ENCODE measurements around the gene IRX3.
A peak's percentile ranks its signal among the peaks of the same experiment; 100 is the strongest.

IRX3 gene

GRCh38 chr16:54312502-54312991 is 26.0 kb upstream of the IRX3 start:
- ChIA-PET CTCF (no interaction called here), POLR2A (no interaction called here)
- 94% methylated on average over 1 of the region's 3 CpGs for WGBS (ENCODE audit: insufficient coverage)
- Histone ChIP-seq H3K4me3 (ENCODE audit: control insufficient read depth in 1 of 7, extremely low read depth in 1 of 7, insufficient read depth in 4 of 7, low read depth in 2 of 7, low read length in 6 of 7) (no peak overlapping the region), H3K9me3 (ENCODE audit: control extremely low read depth in 1 of 5, control insufficient read depth in 4 of 5, insufficient read depth in 2 of 5, low read depth in 1 of 5, low read length in 4 of 5) (no peaks in the 10 kb centered on the region), H3K27ac (ENCODE audit: insufficient read depth in 1 of 2, low read depth in 1 of 2, low read length in 2 of 2, poor library complexity in 1 of 2, severe bottlenecking in 2 of 2) (no peak overlapping the region), H3K36me3 (ENCODE audit: control insufficient read depth in 4 of 4, insufficient read depth in 4 of 4, low read length in 3 of 4) (no peaks in the 10 kb centered on the region), H3K4me1 (ENCODE audit: control extremely low read depth in 1 of 4, control insufficient read depth in 4 of 4, insufficient read depth in 4 of 4, low read length in 3 of 4) (no peaks in the 10 kb centered on the region), H3K27me3 (replicated peaks in 2 of 5; ENCODE audit: control insufficient read depth in 4 of 5, insufficient read depth in 5 of 5, low read length in 4 of 5) (peaks cover 0 to 24% (median 4%) of the 10 kb centered on the region in 5 experiments)
- no peak for DNase-seq

GRCh38 chr16:54309341-54309740 is 22.8 kb upstream of the IRX3 start:
- H3K9me3 ChIP-seq (ENCODE audit: control extremely low read depth in 1 of 5, control insufficient read depth in 4 of 5, insufficient read depth in 2 of 5, low read depth in 1 of 5, low read length in 4 of 5), result no peaks in the 10 kb centered on the region
- CTCF ChIA-PET, result no interaction called here
- no peak overlapping the region for H3K27ac ChIP-seq (ENCODE audit: insufficient read depth in 1 of 2, low read depth in 1 of 2, low read length in 2 of 2, poor library complexity in 1 of 2, severe bottlenecking in 2 of 2)
- H3K27me3 ChIP-seq (replicated peaks in 2 of 5; ENCODE audit: control insufficient read depth in 4 of 5, insufficient read depth in 5 of 5, low read length in 4 of 5), result peaks cover 4 to 43% (median 6%) of the 10 kb centered on the region in 5 experiments
- POLR2A ChIA-PET, result no interaction called here
- H3K4me3 ChIP-seq (ENCODE audit: control insufficient read depth in 1 of 7, extremely low read depth in 1 of 7, insufficient read depth in 4 of 7, low read depth in 2 of 7, low read length in 6 of 7), result no peak overlapping the region
- WGBS (ENCODE audit: insufficient coverage), result 100% methylated on average over 2 of the region's 5 CpGs
- no peaks in the 10 kb centered on the region for H3K36me3 ChIP-seq (ENCODE audit: control insufficient read depth in 4 of 4, insufficient read depth in 4 of 4, low read length in 3 of 4)
- no peaks in the 10 kb centered on the region for H3K4me1 ChIP-seq (ENCODE audit: control extremely low read depth in 1 of 4, control insufficient read depth in 4 of 4, insufficient read depth in 4 of 4, low read length in 3 of 4)
- DNase-seq, result no peak

- no peak overlapping the region for H3K4me3 ChIP-seq (ENCODE audit: control insufficient read depth in 1 of 7, extremely low read depth in 1 of 7, insufficient read depth in 4 of 7, low read depth in 2 of 7, low read length in 6 of 7)
- 60% methylated on average over 3 of the region's 3 CpGs for WGBS (ENCODE audit: insufficient coverage)
- ChIA-PET CTCF (no interaction called here), POLR2A (no interaction called here)
- H3K36me3 ChIP-seq (ENCODE audit: control insufficient read depth in 4 of 4, insufficient read depth in 4 of 4, low read length in 3 of 4), result no peaks in the 10 kb centered on the region
- no peak for DNase-seq
- H3K9me3 ChIP-seq (ENCODE audit: control extremely low read depth in 1 of 5, control insufficient read depth in 4 of 5, insufficient read depth in 2 of 5, low read depth in 1 of 5, low read length in 4 of 5), result no peaks in the 10 kb centered on the region
- H3K27me3 ChIP-seq (replicated peaks in 2 of 5; ENCODE audit: control insufficient read depth in 4 of 5, insufficient read depth in 5 of 5, low read length in 4 of 5), result peaks cover 4 to 41% (median 6%) of the 10 kb centered on the region in 5 experiments
- no peak overlapping the region for H3K27ac ChIP-seq (ENCODE audit: insufficient read depth in 1 of 2, low read depth in 1 of 2, low read length in 2 of 2, poor library complexity in 1 of 2, severe bottlenecking in 2 of 2)
- no peaks in the 10 kb centered on the region for H3K4me1 ChIP-seq (ENCODE audit: control extremely low read depth in 1 of 4, control insufficient read depth in 4 of 4, insufficient read depth in 4 of 4, low read length in 3 of 4)
Observed at GRCh38 chr16:54305080-54305479, 18.5 kb upstream of the IRX3 start.

GRCh38 chr16:54303613-54304012 is 17.0 kb upstream of the IRX3 start:
- H3K4me3 ChIP-seq (ENCODE audit: control insufficient read depth in 1 of 7, extremely low read depth in 1 of 7, insufficient read depth in 4 of 7, low read depth in 2 of 7, low read length in 6 of 7), result no peak overlapping the region
- 91% methylated on average over 4 of the region's 8 CpGs for WGBS (ENCODE audit: insufficient coverage)
- no peaks in the 10 kb centered on the region for H3K9me3 ChIP-seq (ENCODE audit: control extremely low read depth in 1 of 5, control insufficient read depth in 4 of 5, insufficient read depth in 2 of 5, low read depth in 1 of 5, low read length in 4 of 5)
- CTCF ChIA-PET, result no interaction called here
- no peaks in the 10 kb centered on the region for H3K4me1 ChIP-seq (ENCODE audit: control extremely low read depth in 1 of 4, control insufficient read depth in 4 of 4, insufficient read depth in 4 of 4, low read length in 3 of 4)
- H3K36me3 ChIP-seq (ENCODE audit: control insufficient read depth in 4 of 4, insufficient read depth in 4 of 4, low read length in 3 of 4), result no peaks in the 10 kb centered on the region
- no peak for DNase-seq
- POLR2A ChIA-PET, result no interaction called here
- no peak overlapping the region for H3K27ac ChIP-seq (ENCODE audit: insufficient read depth in 1 of 2, low read depth in 1 of 2, low read length in 2 of 2, poor library complexity in 1 of 2, severe bottlenecking in 2 of 2)
- peaks cover 5 to 49% (median 6%) of the 10 kb centered on the region in 5 experiments for H3K27me3 ChIP-seq (replicated peaks in 2 of 5; ENCODE audit: control insufficient read depth in 4 of 5, insufficient read depth in 5 of 5, low read length in 4 of 5)

- Histone ChIP-seq H3K27ac (ENCODE audit: insufficient read depth in 1 of 2, low read depth in 1 of 2, low read length in 2 of 2, poor library complexity in 1 of 2, severe bottlenecking in 2 of 2) (no peak overlapping the region), H3K4me3 (ENCODE audit: control insufficient read depth in 1 of 7, extremely low read depth in 1 of 7, insufficient read depth in 4 of 7, low read depth in 2 of 7, low read length in 6 of 7) (no peak overlapping the region), H3K36me3 (ENCODE audit: control insufficient read depth in 4 of 4, insufficient read depth in 4 of 4, low read length in 3 of 4) (no peaks in the 10 kb centered on the region), H3K4me1 (ENCODE audit: control extremely low read depth in 1 of 4, control insufficient read depth in 4 of 4, insufficient read depth in 4 of 4, low read length in 3 of 4) (no peaks in the 10 kb centered on the region), H3K9me3 (ENCODE audit: control extremely low read depth in 1 of 5, control insufficient read depth in 4 of 5, insufficient read depth in 2 of 5, low read depth in 1 of 5, low read length in 4 of 5) (peaks cover 0 to 16% (median 2%) of the 10 kb centered on the region in 5 experiments), H3K27me3 (replicated peaks in 2 of 5; ENCODE audit: control insufficient read depth in 4 of 5, insufficient read depth in 5 of 5, low read length in 4 of 5) (peaks cover 7 to 69% (median 22%) of the 10 kb centered on the region in 5 experiments)
- 98% methylated on average over 3 of the region's 3 CpGs for WGBS (ENCODE audit: insufficient coverage)
- DNase-seq, result no peak
- CTCF ChIA-PET, result no interaction called here
- POLR2A ChIA-PET, result no interaction called here
Observed at GRCh38 chr16:54297154-54297553, 10.6 kb upstream of the IRX3 start.

GRCh38 chr16:54296543-54296942 is 10.0 kb upstream of the IRX3 start:
- CTCF ChIA-PET, result no interaction called here

GRCh38 chr16:54291656-54292487 is 5.3 kb upstream of the IRX3 start:
- H3K9me3 ChIP-seq (ENCODE audit: control extremely low read depth in 1 of 5, control insufficient read depth in 4 of 5, insufficient read depth in 2 of 5, low read depth in 1 of 5, low read length in 4 of 5), result peaks cover 0 to 9% (median 0%) of the 10 kb centered on the region in 5 experiments
- H3K36me3 ChIP-seq (ENCODE audit: control insufficient read depth in 4 of 4, insufficient read depth in 4 of 4, low read length in 3 of 4), result no peaks in the 10 kb centered on the region
- DNase-seq, result peak in 1 of 3 donors; percentile 49
- no peak overlapping the region for H3K27ac ChIP-seq (ENCODE audit: insufficient read depth in 1 of 2, low read depth in 1 of 2, low read length in 2 of 2, poor library complexity in 1 of 2, severe bottlenecking in 2 of 2)
- no peak overlapping the region for H3K4me3 ChIP-seq (ENCODE audit: control insufficient read depth in 1 of 7, extremely low read depth in 1 of 7, insufficient read depth in 4 of 7, low read depth in 2 of 7, low read length in 6 of 7)
- CTCF ChIA-PET, result interaction anchor here (0.9 kb wide), 1 partner anchor 10 kb away, joined by 3 read pairs; no protein-coding TSS in a partner anchor
- POLR2A ChIA-PET, result no interaction called here
- 12% methylated on average over 16 of the region's 22 CpGs for WGBS (ENCODE audit: insufficient coverage)
- H3K4me1 ChIP-seq (ENCODE audit: control extremely low read depth in 1 of 4, control insufficient read depth in 4 of 4, insufficient read depth in 4 of 4, low read length in 3 of 4), result peaks cover 0 to 10% (median 6%) of the 10 kb centered on the region in 4 experiments
- H3K27me3 ChIP-seq (replicated peaks in 2 of 5; ENCODE audit: control insufficient read depth in 4 of 5, insufficient read depth in 5 of 5, low read length in 4 of 5), result peaks cover 11 to 97% (median 48%) of the 10 kb centered on the region in 5 experiments

More at GRCh38 chr16:54296543-54296942, 10.0 kb upstream of the IRX3 start:
- no peak overlapping the region for H3K4me3 ChIP-seq (ENCODE audit: control insufficient read depth in 1 of 7, extremely low read depth in 1 of 7, insufficient read depth in 4 of 7, low read depth in 2 of 7, low read length in 6 of 7)
- peaks cover 11 to 75% (median 28%) of the 10 kb centered on the region in 5 experiments for H3K27me3 ChIP-seq (replicated peaks in 2 of 5; ENCODE audit: control insufficient read depth in 4 of 5, insufficient read depth in 5 of 5, low read length in 4 of 5)
- peaks cover 0 to 16% (median 2%) of the 10 kb centered on the region in 5 experiments for H3K9me3 ChIP-seq (ENCODE audit: control extremely low read depth in 1 of 5, control insufficient read depth in 4 of 5, insufficient read depth in 2 of 5, low read depth in 1 of 5, low read length in 4 of 5)
- 100% methylated on average over 1 of the region's 1 CpG for WGBS (ENCODE audit: insufficient coverage)
- POLR2A ChIA-PET, result no interaction called here
- no peak overlapping the region for H3K27ac ChIP-seq (ENCODE audit: insufficient read depth in 1 of 2, low read depth in 1 of 2, low read length in 2 of 2, poor library complexity in 1 of 2, severe bottlenecking in 2 of 2)
- DNase-seq, result no peak
- no peaks in the 10 kb centered on the region for H3K36me3 ChIP-seq (ENCODE audit: control insufficient read depth in 4 of 4, insufficient read depth in 4 of 4, low read length in 3 of 4)
- H3K4me1 ChIP-seq (ENCODE audit: control extremely low read depth in 1 of 4, control insufficient read depth in 4 of 4, insufficient read depth in 4 of 4, low read length in 3 of 4), result no peaks in the 10 kb centered on the region
